K562 (cell line): Measurements from ENCODE around the gene ASIC1. TPM values are rescaled to one million over a fixed set of nuclear protein-coding genes. Genes with fewer than 3 reads are reported as not detected.

Source experiments
- BCL6 ChIP-seq: fragments of 250-450 bp; sonication (Bioruptor Pico); IDR thresholded peaks from 2 replicates; pipeline ENCODE4 v1.4.0; 2020
- CC2D1A ChIP-seq: fragments of 450-650 bp; IDR thresholded peaks from 2 replicates; pipeline ENCODE4 v1.6.1; 2017; ENCODE audit warnings: mild to moderate bottlenecking
- EGR1 ChIP-seq: fragments of 450-650 bp; conservative IDR thresholded peaks from 2 replicates; pipeline ENCODE4 v1.6.1; 2017; ENCODE audit warnings: mild to moderate bottlenecking
- EHMT2 ChIP-seq: fragments of 450-650 bp; IDR thresholded peaks from 2 replicates; pipeline ENCODE4 v1.6.1; 2018; ENCODE audit warnings: antibody characterized with exemption
- ELF4 ChIP-seq: fragments of 450-650 bp; formaldehyde crosslinking; IDR thresholded peaks from 2 replicates; pipeline ENCODE4 v1.4.0; 2022; ENCODE audit warnings: missing genetic modification characterization
- KDM5B ChIP-seq: fragments of 200-600 bp; sonication (generic); IDR thresholded peaks from 2 replicates; pipeline ENCODE4 v1.6.1; 2012; ENCODE audit warnings: low read depth, mild to moderate bottlenecking, moderate library complexity, low read length, control low read depth, inconsistent platforms; ENCODE audit not compliant: insufficient replicate concordance
- MAZ ChIP-seq, 2 experiments: fragments of 450-650 bp in 1 of 2; sonication (generic) in 1 of 2; formaldehyde crosslinking; IDR thresholded peaks in 1 of 2; conservative IDR thresholded peaks in 1 of 2; 2 replicates each; pipeline versions ENCODE4 v1.4.0 to v1.5.0; 2020; ENCODE audit warnings: mild to moderate bottlenecking in 1 of 2, missing genetic modification reagents in 1 of 2
- NRF1 ChIP-seq, 2 experiments: fragments of 450-650 bp; IDR thresholded peaks in 1 of 2; conservative IDR thresholded peaks in 1 of 2; 2 replicates each; pipeline ENCODE4 v1.6.1; 2014; ENCODE audit warnings: mild to moderate bottlenecking in 2 of 2
- PHF20 ChIP-seq: fragments of 450-650 bp; IDR thresholded peaks from 2 replicates; pipeline ENCODE4 v1.6.1; 2018; ENCODE audit not compliant: partially characterized antibody
- PHF8 ChIP-seq: fragments of 200-600 bp; sonication (generic); IDR thresholded peaks from 2 replicates; pipeline ENCODE4 v1.6.1; 2012; ENCODE audit warnings: mixed run types, mild to moderate bottlenecking, inconsistent platforms, low read length, moderate library complexity, borderline replicate concordance
- RB1 ChIP-seq: fragments of 450-650 bp; IDR thresholded peaks from 2 replicates; pipeline ENCODE4 v1.6.1; 2017; ENCODE audit warnings: low read depth, mild to moderate bottlenecking
- RREB1 ChIP-seq: fragments of 250-450 bp; sonication (Bioruptor Pico); IDR thresholded peaks from 2 replicates; pipeline ENCODE4 v1.4.0; 2020
- TFAP4 ChIP-seq: sonication (generic); formaldehyde crosslinking; IDR thresholded peaks from 2 replicates; pipeline ENCODE4 v1.8.0; 2022; ENCODE audit warnings: missing genetic modification reagents, mild to moderate bottlenecking, moderate library complexity, borderline replicate concordance
- XRCC3 ChIP-seq: fragments of 450-650 bp; IDR thresholded peaks from 2 replicates; pipeline ENCODE4 v1.6.1; 2017; ENCODE audit warnings: mild to moderate bottlenecking, moderate library complexity
- polyA plus RNA-seq, 8 experiments: library from polyadenylated mRNA; depleted of rRNA in 4 of 8; stranded (reverse) in 5 of 8; unstranded in 3 of 8; fragments of >200 nt; fragmentation: Nextera tagmentation in 2 of 8; fragmentation: Illumina TruSeq in 1 of 8; extraction: Ambion mirVana in 2 of 8; extraction: Trizol in 1 of 8; gene quantifications; 2 replicates each; pipeline versions ENCODE4 v1.2.1 to v1.2.3, GENCODE V29; 2011 to 2014; ENCODE audit warnings: inconsistent platforms in 1 of 8, missing spikeins in 1 of 8
- total RNA-seq, 7 experiments: library from RNA; depleted of rRNA in 6 of 7; stranded (reverse); fragments of >200 nt in 6 of 7; fragmentation: Illumina TruSeq in 2 of 7; extraction: Trizol in 2 of 7; gene quantifications; 2 replicates each; pipeline versions ENCODE4 v1.2.1 to v1.2.3, GENCODE V29; 2011 to 2021; ENCODE audit warnings: low replicate concordance in 1 of 7
- TF ChIP-seq, protein P1 (sequence below): fragments of 200-800 bp; sonication (Bioruptor generic); IDR thresholded peaks from 2 replicates; pipeline ENCODE4 v1.6.1; 2017; ENCODE audit warnings: missing genetic modification characterization, missing compliant biosample characterization
- TF ChIP-seq, protein P2 (sequence below): fragments of 250-450 bp; sonication (Bioruptor Pico); IDR thresholded peaks from 2 replicates; pipeline ENCODE4 v1.4.0; 2020; ENCODE audit warnings: mild to moderate bottlenecking, moderate library complexity, borderline replicate concordance

Gene ASIC1
- total and polyA plus RNA-seq, 9 of the 15 experiments (the other 6 are each of a cell fraction or from before 2014, with no cell fraction given) = 0.01 to 1.7 (median 0.45) TPM

- TF ChIP-seq TFAP4 (peak; percentile 33; the same call in 1 of the 2 replicates), RREB1 (CRISPR knock-in tag) (no peak), NRF1 (conservative IDR thresholded peaks at IDR 0.05 in 1 of 2, IDR thresholded peaks at IDR 0.05 in 1 of 2) (peak; percentile 85 to 86), PHF20 (peak; percentile 20), RB1 (peak; percentile 30; the same call in 1 of the 2 replicates), CC2D1A (no peak), XRCC3 (no peak), ELF4 (CRISPR knock-in tag) (0 out of 2 replicates have a peak, but pooled peaks have one; percentile 28), EGR1 (no peak), MAZ (CRISPR knock-in tag; conservative IDR thresholded peaks at IDR 0.05 in 1 of 2, IDR thresholded peaks at IDR 0.05 in 1 of 2) (0 out of 4 replicates have a peak, but pooled peaks of 1 of the 2 experiments have one; percentile 37), KDM5B (peak; percentile 44), PHF8 (peak; percentile 29; the same call in 1 of the 2 replicates), EHMT2 (no peak), BCL6 (CRISPR knock-in tag) (no peak)
- TF ChIP-seq, protein P1, sequence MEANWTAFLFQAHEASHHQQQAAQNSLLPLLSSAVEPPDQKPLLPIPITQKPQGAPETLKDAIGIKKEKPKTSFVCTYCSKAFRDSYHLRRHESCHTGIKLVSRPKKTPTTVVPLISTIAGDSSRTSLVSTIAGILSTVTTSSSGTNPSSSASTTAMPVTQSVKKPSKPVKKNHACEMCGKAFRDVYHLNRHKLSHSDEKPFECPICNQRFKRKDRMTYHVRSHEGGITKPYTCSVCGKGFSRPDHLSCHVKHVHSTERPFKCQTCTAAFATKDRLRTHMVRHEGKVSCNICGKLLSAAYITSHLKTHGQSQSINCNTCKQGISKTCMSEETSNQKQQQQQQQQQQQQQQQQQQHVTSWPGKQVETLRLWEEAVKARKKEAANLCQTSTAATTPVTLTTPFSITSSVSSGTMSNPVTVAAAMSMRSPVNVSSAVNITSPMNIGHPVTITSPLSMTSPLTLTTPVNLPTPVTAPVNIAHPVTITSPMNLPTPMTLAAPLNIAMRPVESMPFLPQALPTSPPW (CRISPR knock-in tag) = peak; percentile 31; the same call in 1 of the 2 replicates
- TF ChIP-seq, protein P2, sequence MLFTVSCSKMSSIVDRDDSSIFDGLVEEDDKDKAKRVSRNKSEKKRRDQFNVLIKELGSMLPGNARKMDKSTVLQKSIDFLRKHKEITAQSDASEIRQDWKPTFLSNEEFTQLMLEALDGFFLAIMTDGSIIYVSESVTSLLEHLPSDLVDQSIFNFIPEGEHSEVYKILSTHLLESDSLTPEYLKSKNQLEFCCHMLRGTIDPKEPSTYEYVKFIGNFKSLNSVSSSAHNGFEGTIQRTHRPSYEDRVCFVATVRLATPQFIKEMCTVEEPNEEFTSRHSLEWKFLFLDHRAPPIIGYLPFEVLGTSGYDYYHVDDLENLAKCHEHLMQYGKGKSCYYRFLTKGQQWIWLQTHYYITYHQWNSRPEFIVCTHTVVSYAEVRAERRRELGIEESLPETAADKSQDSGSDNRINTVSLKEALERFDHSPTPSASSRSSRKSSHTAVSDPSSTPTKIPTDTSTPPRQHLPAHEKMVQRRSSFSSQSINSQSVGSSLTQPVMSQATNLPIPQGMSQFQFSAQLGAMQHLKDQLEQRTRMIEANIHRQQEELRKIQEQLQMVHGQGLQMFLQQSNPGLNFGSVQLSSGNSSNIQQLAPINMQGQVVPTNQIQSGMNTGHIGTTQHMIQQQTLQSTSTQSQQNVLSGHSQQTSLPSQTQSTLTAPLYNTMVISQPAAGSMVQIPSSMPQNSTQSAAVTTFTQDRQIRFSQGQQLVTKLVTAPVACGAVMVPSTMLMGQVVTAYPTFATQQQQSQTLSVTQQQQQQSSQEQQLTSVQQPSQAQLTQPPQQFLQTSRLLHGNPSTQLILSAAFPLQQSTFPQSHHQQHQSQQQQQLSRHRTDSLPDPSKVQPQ (CRISPR knock-in tag) = no peak
These were observed at the start of gene ASIC1 (continued) for GRCh38 chr12:50057000-50057841.
